MM.1S (cell line): ENCODE results near the gene EFCAB12.

Source experiments
- DNase-seq: peaks from one replicate; pipeline ENCODE4 v3.0.0-alpha.2; 2015
- H2AFZ ChIP-seq: fragments of 300-600 bp; sonication (generic); 2 replicates; pipeline ENCODE4 v1.6.0; 2016; ENCODE audit warnings: antibody characterized with exemption, low read length
- H3F3A ChIP-seq: fragments of 300-600 bp; sonication (generic); 2 replicates; pipeline ENCODE4 v1.6.1; 2016; ENCODE audit warnings: mild to moderate bottlenecking, antibody characterized with exemption, low read length, moderate library complexity, mixed read lengths; ENCODE audit not compliant: insufficient read depth
- H3K27ac ChIP-seq: fragments of 300-600 bp; sonication (generic); 2 replicates; pipeline ENCODE4 v1.5.1; 2016; ENCODE audit warnings: mild to moderate bottlenecking, low read length
- H3K27me3 ChIP-seq: fragments of 300-600 bp; sonication (generic); replicated peaks from 2 replicates; pipeline ENCODE4 v1.6.0; 2016; ENCODE audit warnings: low read length; ENCODE audit not compliant: insufficient read depth
- H3K36me3 ChIP-seq: fragments of 300-600 bp; sonication (generic); replicated peaks from 2 replicates; pipeline ENCODE4 v1.6.1; 2016; ENCODE audit warnings: mild to moderate bottlenecking, low read length, mixed read lengths; ENCODE audit not compliant: insufficient read depth
- H3K4me1 ChIP-seq: fragments of 300-600 bp; sonication (generic); 2 replicates; pipeline ENCODE4 v1.6.1; 2016; ENCODE audit warnings: low read length, mixed read lengths
- H3K4me2 ChIP-seq: fragments of 300-600 bp; sonication (generic); 2 replicates; pipeline ENCODE4 v1.6.0; 2016; ENCODE audit warnings: low read depth, low read length
- H3K4me3 ChIP-seq: fragments of 300-600 bp; sonication (generic); 2 replicates; pipeline ENCODE4 v1.5.1; 2016; ENCODE audit warnings: low read length, mixed read lengths
- H3K79me2 ChIP-seq: fragments of 300-600 bp; sonication (generic); 2 replicates; pipeline ENCODE4 v1.6.1; 2016; ENCODE audit warnings: mixed run types, low read length, mixed read lengths
- H3K9ac ChIP-seq: fragments of 300-600 bp; sonication (generic); 2 replicates; pipeline ENCODE4 v1.6.1; 2016; ENCODE audit warnings: low read length, mixed read lengths
- H3K9me2 ChIP-seq: fragments of 300-600 bp; sonication (generic); replicated peaks from 2 replicates; pipeline ENCODE4 v1.6.1; 2016; ENCODE audit warnings: mild to moderate bottlenecking, low read length, mixed read lengths; ENCODE audit not compliant: insufficient read depth
- H3K9me3 ChIP-seq: fragments of 300-600 bp; sonication (generic); replicated peaks from 2 replicates; pipeline ENCODE4 v1.6.1; 2016; ENCODE audit warnings: mild to moderate bottlenecking, low read length, mixed read lengths; ENCODE audit not compliant: insufficient read depth
- H4K20me1 ChIP-seq: fragments of 300-600 bp; sonication (generic); 2 replicates; pipeline ENCODE4 v1.6.1; 2016; ENCODE audit warnings: mild to moderate bottlenecking, low read length, moderate library complexity, mixed read lengths; ENCODE audit not compliant: insufficient read depth
- EZH2 ChIP-seq: fragments of 300-600 bp; sonication (generic); optimal IDR thresholded peaks from 2 replicates; pipeline ENCODE3; 2017; ENCODE audit warnings: low read depth, mild to moderate bottlenecking, antibody characterized with exemption, low read length, mixed read lengths
- EZH2phosphoT487 ChIP-seq: fragments of 300-600 bp; sonication (generic); IDR thresholded peaks from 2 replicates; pipeline ENCODE4 v1.6.1; 2018; ENCODE audit warnings: antibody characterized with exemption, low read length
- TF ChIP-seq, protein P1 (sequence below): fragments of 300-600 bp; sonication (generic); IDR thresholded peaks from 2 replicates; pipeline ENCODE4 v1.5.1; 2016; ENCODE audit warnings: antibody characterized with exemption, low read length, mixed read lengths

The EFCAB12 gene

DNA sequence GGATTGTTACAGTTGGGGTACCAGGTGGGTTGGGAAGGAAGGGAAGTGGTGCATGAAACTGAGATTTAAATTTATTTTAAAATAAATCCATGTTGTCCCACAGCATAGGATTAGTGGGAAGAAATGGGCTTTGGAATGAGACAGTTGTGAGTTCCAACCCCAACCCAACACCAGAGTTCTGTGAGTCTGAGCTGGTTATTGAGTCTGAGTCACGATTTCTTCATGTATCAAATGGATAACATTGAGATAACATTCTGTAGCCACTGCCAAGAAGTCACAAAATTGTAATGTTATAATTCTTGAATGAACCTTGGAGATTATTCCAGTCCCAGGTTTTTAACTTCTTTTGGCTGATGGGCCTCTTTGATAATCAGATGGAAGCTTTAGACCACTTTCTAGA is 25.3 kb upstream of the EFCAB12 start:
- no peaks in the 10 kb centered on the region for H3K4me1 ChIP-seq
- no peak for DNase-seq
- H3F3A ChIP-seq = no peaks in the 10 kb centered on the region
- TF ChIP-seq, protein P1, sequence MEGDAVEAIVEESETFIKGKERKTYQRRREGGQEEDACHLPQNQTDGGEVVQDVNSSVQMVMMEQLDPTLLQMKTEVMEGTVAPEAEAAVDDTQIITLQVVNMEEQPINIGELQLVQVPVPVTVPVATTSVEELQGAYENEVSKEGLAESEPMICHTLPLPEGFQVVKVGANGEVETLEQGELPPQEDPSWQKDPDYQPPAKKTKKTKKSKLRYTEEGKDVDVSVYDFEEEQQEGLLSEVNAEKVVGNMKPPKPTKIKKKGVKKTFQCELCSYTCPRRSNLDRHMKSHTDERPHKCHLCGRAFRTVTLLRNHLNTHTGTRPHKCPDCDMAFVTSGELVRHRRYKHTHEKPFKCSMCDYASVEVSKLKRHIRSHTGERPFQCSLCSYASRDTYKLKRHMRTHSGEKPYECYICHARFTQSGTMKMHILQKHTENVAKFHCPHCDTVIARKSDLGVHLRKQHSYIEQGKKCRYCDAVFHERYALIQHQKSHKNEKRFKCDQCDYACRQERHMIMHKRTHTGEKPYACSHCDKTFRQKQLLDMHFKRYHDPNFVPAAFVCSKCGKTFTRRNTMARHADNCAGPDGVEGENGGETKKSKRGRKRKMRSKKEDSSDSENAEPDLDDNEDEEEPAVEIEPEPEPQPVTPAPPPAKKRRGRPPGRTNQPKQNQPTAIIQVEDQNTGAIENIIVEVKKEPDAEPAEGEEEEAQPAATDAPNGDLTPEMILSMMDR = no peak
- no peak for TF ChIP-seq EZH2
- no peak for TF ChIP-seq EZH2phosphoT487
- no peaks in the 10 kb centered on the region for H3K9me3 ChIP-seq
- no peak overlapping the region for H3K4me3 ChIP-seq
- H3K4me2 ChIP-seq = no peak overlapping the region
- H3K9me2 ChIP-seq = no peaks in the 10 kb centered on the region
- no peak overlapping the region for H3K27ac ChIP-seq
- no peaks in the 10 kb centered on the region for H4K20me1 ChIP-seq
- H3K27me3 ChIP-seq = no peaks in the 10 kb centered on the region
- H2AFZ ChIP-seq = no peak overlapping the region
- no peak overlapping the region for H3K9ac ChIP-seq
- no peaks in the 10 kb centered on the region for H3K79me2 ChIP-seq
- H3K36me3 ChIP-seq = no peaks in the 10 kb centered on the region

DNA sequence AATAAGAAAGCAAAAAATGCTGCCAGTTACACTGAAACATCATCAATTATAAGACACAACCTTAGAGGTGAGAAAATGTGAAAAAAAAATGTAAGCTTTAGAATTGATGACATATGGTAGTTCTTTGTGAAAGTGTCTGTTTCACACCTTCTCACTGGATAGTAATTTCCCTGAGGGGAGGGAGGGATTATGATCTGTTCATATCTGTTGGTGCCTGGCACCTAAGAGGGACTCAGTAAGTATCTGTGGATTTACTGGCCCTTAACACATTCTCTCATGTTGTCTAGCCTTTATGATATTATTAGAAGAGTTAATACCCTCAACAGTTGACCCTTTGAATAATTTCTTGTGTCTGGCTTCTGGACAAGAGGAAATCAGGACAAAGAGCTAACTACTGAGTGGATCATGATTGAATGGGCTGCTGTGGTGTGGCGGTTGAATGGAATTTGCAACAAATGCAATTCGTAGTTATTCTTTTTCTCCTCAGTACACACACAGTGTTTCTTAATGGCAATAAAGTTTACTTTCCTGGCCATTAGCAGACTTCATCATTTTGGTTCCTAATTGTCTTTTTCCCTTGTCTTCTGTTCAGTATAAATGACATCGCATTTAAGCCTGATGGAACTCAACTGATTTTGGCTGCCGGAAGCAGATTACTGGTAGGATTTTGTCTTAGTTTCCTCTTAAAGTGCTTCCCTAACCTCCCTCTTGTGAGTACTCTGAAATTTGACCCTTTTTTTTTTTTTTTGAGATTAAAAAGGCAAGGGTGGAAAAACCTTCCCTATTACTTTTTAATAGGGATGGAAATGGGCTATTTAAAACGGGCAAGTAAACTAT is 21.1 kb upstream of the EFCAB12 start:
- H3K79me2 ChIP-seq = no peaks in the 10 kb centered on the region
- no peak overlapping the region for H3K9ac ChIP-seq
- no peak overlapping the region for H3K4me3 ChIP-seq
- H3K4me1 ChIP-seq = no peaks in the 10 kb centered on the region
- no peaks in the 10 kb centered on the region for H3K36me3 ChIP-seq
- no peaks in the 10 kb centered on the region for H3K9me3 ChIP-seq
- no peaks in the 10 kb centered on the region for H4K20me1 ChIP-seq
- DNase-seq = no peak
- no peak overlapping the region for H3K4me2 ChIP-seq
- H3K27me3 ChIP-seq = no peaks in the 10 kb centered on the region
- no peak overlapping the region for H2AFZ ChIP-seq
- no peak for TF ChIP-seq EZH2phosphoT487
- TF ChIP-seq EZH2 = no peak
- TF ChIP-seq, protein P1 = no peak
- no peaks in the 10 kb centered on the region for H3F3A ChIP-seq
- H3K27ac ChIP-seq = no peak overlapping the region
- no peaks in the 10 kb centered on the region for H3K9me2 ChIP-seq

DNA sequence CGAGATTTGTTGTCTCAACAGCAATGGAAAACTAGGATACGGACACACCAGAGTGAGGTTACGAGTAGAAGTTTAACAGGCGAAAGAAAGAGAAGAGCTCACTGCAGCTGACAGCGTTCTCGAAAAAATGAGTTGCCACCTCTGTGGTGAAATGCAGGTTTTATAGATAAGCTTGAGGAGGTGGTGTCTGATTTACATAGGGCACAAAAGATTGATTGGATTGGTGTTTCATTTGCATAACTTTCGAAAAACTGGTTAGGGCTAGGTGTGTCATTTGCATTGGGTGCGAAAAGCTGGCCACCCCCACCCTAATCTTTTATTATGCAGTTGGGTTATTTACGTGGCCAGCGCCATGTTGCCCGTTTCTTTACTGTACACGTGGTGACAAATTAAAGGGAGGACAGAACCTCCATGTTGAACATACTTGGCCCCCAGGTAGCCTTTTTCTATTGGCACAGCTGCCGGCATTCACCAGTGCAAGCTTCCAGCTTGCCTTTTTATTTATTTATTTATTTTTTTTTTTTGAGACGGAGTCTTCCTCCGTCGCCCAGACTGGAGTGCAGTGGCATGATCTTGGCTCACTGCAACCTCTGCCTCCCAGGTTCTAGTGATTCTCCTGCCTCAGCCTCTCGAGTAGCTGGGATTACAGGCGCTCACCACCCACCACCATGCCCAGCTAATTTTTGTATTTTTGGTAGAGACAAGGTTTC is 19.9 kb upstream of the EFCAB12 start:
- Histone ChIP-seq H3F3A (no peaks in the 10 kb centered on the region), H3K9me3 (no peaks in the 10 kb centered on the region), H3K9ac (no peak overlapping the region), H3K4me1 (no peaks in the 10 kb centered on the region), H3K36me3 (no peaks in the 10 kb centered on the region), H2AFZ (no peak overlapping the region), H3K9me2 (no peaks in the 10 kb centered on the region), H4K20me1 (no peaks in the 10 kb centered on the region), H3K27ac (no peak overlapping the region), H3K4me3 (no peak overlapping the region), H3K79me2 (no peaks in the 10 kb centered on the region), H3K4me2 (no peak overlapping the region), H3K27me3 (no peaks in the 10 kb centered on the region)
- no peak for DNase-seq
- TF ChIP-seq EZH2 (no peak), EZH2phosphoT487 (no peak)
- TF ChIP-seq, protein P1 = no peak
